ENCODE data around the gene BPIFA1.

Gene BPIFA1

GRCh38 chr20:33242319-33243100 lies 6.7 kb downstream of the BPIFA1 start:
- DNase-seq, result no peak

- no peak for DNase-seq
Observed at GRCh38 chr20:33246077-33246476, 10.3 kb downstream of the BPIFA1 start.

- no peak for DNase-seq
Observed at GRCh38 chr20:33249456-33249855, 13.7 kb downstream of the BPIFA1 start.

GRCh38 chr20:33250666-33251065 lies 14.9 kb downstream of the BPIFA1 start:
- no peak for DNase-seq

GRCh38 chr20:33251496-33251895 lies 15.7 kb downstream of the BPIFA1 start:
- DNase-seq, result no peak

GRCh38 chr20:33252460-33252859 lies 16.7 kb downstream of the BPIFA1 start:
- no peak for DNase-seq

- no peak for DNase-seq
Observed at GRCh38 chr20:33255005-33255404, 19.2 kb downstream of the BPIFA1 start.

GRCh38 chr20:33257237-33257636 lies 21.4 kb downstream of the BPIFA1 start:
- no peak for DNase-seq

GRCh38 chr20:33259371-33259770 lies 23.6 kb downstream of the BPIFA1 start:
- no peak for DNase-seq

GRCh38 chr20:33261465-33261864 lies 25.7 kb downstream of the BPIFA1 start:
- no peak for DNase-seq

- DNase-seq, result no peak
Observed at GRCh38 chr20:33262658-33263065, 26.9 kb downstream of the BPIFA1 start.

- DNase-seq, result no peak
Observed at GRCh38 chr20:33263784-33264183, 28.0 kb downstream of the BPIFA1 start.

- DNase-seq, result no peak
Observed at GRCh38 chr20:33267701-33268100, 31.9 kb downstream of the BPIFA1 start.

GRCh38 chr20:33272155-33272873 lies 36.5 kb downstream of the BPIFA1 start:
- no peak for DNase-seq

GRCh38 chr20:33273117-33273851 lies 37.5 kb downstream of the BPIFA1 start:
- DNase-seq, result no peak

GRCh38 chr20:33275215-33275614 lies 39.4 kb downstream of the BPIFA1 start:
- no peak for DNase-seq

- no peak for DNase-seq
Observed at GRCh38 chr20:33275871-33276270, 40.1 kb downstream of the BPIFA1 start.

- no peak for DNase-seq
Observed at GRCh38 chr20:33276303-33277113, 40.7 kb downstream of the BPIFA1 start.

- no peak for DNase-seq
Observed at GRCh38 chr20:33277471-33278441, 42.0 kb downstream of the BPIFA1 start.

GRCh38 chr20:33278700-33279099 lies 42.9 kb downstream of the BPIFA1 start:
- no peak for DNase-seq

- no peak for DNase-seq
Observed at GRCh38 chr20:33279261-33279910, 43.6 kb downstream of the BPIFA1 start.

All from activated naive CD4-positive, alpha-beta T cell treated with anti-CD3 and anti-CD28 coated beads, Interleukin-2, amount 50 U/mL, for 16 hours (primary cell).